Measurements from ENCODE around the gene YY1AP1.
"Not testable (repeated sequence)": the region's sequence is repeated elsewhere in the genome, so short reads cannot be mapped to it uniquely, and the experiment has no call there.

Gene YY1AP1

DNA sequence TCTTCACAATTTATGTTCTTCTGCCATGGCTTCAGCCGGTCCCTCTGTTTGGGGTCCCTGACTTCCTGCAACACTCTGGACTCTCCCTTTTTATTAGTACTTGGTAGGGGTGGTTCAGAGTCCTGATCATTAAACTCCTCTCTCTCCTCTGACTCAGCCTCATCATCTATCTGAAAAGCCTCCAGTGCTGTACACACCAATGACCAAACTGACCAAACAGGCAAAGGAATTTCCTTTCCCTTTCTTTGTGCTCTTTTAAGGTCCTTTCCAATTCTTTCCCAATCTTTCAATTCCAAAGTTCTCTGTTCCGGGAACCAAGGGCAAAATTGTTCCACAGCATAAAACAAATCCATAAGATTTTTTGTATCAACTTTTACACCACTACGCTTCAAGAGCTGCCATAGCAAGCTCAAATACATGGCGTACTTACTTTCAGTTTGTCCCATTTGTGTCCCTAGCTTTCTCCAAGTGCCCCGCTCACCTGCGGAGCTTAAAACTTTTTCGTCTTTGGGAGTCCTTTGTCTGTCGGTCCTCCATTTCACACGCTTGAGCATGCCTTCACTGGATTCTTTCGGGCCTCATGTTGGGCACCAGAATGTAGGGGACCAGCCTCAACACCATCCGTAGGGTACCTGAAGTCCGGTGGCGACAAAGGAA lies 9.9 kb upstream of the YY1AP1 start:
- Histone ChIP-seq H3K4me3 (ENCODE audit: low read depth, low read length) (no peak overlapping the region), H3K79me2 (peaks cover 15% of the 10 kb centered on the region), H2AFZ (no peak overlapping the region), H3K9me3 (ENCODE audit: control insufficient read depth, low read length) (no peaks in the 10 kb centered on the region), H3K27me3 (ENCODE audit: control insufficient read depth, insufficient read depth, low read length) (no peaks in the 10 kb centered on the region), H3K36me3 (ENCODE audit: control insufficient read depth, insufficient read depth, low read length) (no peaks in the 10 kb centered on the region), H3K4me1 (peaks cover 2% of the 10 kb centered on the region), H3K9ac (no peak overlapping the region), H3K4me2 (ENCODE audit: low read length) (no peak overlapping the region), H3K27ac (no peak overlapping the region)
- TF ChIP-seq CTCF (IDR thresholded peaks at IDR 0.05), result no peak

- H2AFZ ChIP-seq; H3K36me3 ChIP-seq (ENCODE audit: control insufficient read depth, insufficient read depth, low read length); H3K4me2 ChIP-seq (ENCODE audit: low read length); H3K4me3 ChIP-seq (ENCODE audit: low read depth, low read length); H3K9ac ChIP-seq; H3K27ac ChIP-seq; H3K4me1 ChIP-seq; H3K9me3 ChIP-seq (ENCODE audit: control insufficient read depth, low read length); H3K27me3 ChIP-seq (ENCODE audit: control insufficient read depth, insufficient read depth, low read length): not testable (repeated sequence)
- H3K79me2 ChIP-seq, result peaks cover 15% of the 10 kb centered on the region
These were observed 9.0 kb upstream of the YY1AP1 start for GRCh38 chr1:155697616-155698015.

- peaks cover 2% of the 10 kb centered on the region for H3K4me1 ChIP-seq
- no peak overlapping the region for H3K4me2 ChIP-seq (ENCODE audit: low read length)
- H3K9ac ChIP-seq, result no peak overlapping the region
- H3K4me3 ChIP-seq (ENCODE audit: low read depth, low read length), result no peak overlapping the region
- no peaks in the 10 kb centered on the region for H3K36me3 ChIP-seq (ENCODE audit: control insufficient read depth, insufficient read depth, low read length)
- peaks cover 18% of the 10 kb centered on the region for H3K79me2 ChIP-seq
- no peaks in the 10 kb centered on the region for H3K27me3 ChIP-seq (ENCODE audit: control insufficient read depth, insufficient read depth, low read length)
- H3K27ac ChIP-seq, result no peak overlapping the region
- TF ChIP-seq CTCF (IDR thresholded peaks at IDR 0.05), result no peak
- no peaks in the 10 kb centered on the region for H3K9me3 ChIP-seq (ENCODE audit: control insufficient read depth, low read length)
- no peak overlapping the region for H2AFZ ChIP-seq
These were observed 8.5 kb upstream of the YY1AP1 start for GRCh38 chr1:155697046-155697445.

GRCh38 chr1:155696524-155696923 lies 8.0 kb upstream of the YY1AP1 start:
- Histone ChIP-seq H3K27me3 (ENCODE audit: control insufficient read depth, insufficient read depth, low read length) (no peaks in the 10 kb centered on the region), H3K4me1 (peaks cover 2% of the 10 kb centered on the region), H3K4me2 (ENCODE audit: low read length) (no peak overlapping the region), H3K9ac (no peak overlapping the region), H3K9me3 (ENCODE audit: control insufficient read depth, low read length) (no peaks in the 10 kb centered on the region), H3K27ac (no peak overlapping the region), H3K79me2 (peaks cover 18% of the 10 kb centered on the region), H2AFZ (no peak overlapping the region), H3K4me3 (ENCODE audit: low read depth, low read length) (no peak overlapping the region), H3K36me3 (ENCODE audit: control insufficient read depth, insufficient read depth, low read length) (no peaks in the 10 kb centered on the region)
- TF ChIP-seq CTCF (IDR thresholded peaks at IDR 0.05), result no peak

DNA sequence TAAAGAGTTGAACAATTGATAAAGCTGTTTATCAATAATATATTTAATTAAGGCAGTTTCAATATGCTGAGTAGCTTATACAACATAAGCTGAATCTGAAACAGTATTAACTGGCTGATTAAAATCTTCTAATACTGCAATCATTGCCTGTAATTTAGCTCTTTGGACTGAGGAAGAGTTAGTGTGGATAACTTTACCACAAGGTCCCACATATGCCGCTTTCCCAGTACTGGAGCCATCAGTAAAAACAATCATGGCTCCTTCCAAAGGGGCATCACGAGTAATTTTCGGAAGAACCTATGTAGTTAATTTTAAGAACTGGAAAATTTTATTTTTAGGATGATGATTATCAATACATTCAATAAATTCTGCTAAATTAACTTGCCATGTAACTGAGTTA lies 7.0 kb upstream of the YY1AP1 start:
- Histone ChIP-seq H3K4me2 (ENCODE audit: low read length) (no peak overlapping the region), H3K4me3 (ENCODE audit: low read depth, low read length) (no peak overlapping the region), H3K79me2 (peaks cover 18% of the 10 kb centered on the region), H3K9ac (no peak overlapping the region), H3K9me3 (ENCODE audit: control insufficient read depth, low read length) (no peaks in the 10 kb centered on the region), H3K4me1 (peaks cover 2% of the 10 kb centered on the region), H2AFZ (no peak overlapping the region), H3K27me3 (ENCODE audit: control insufficient read depth, insufficient read depth, low read length) (no peaks in the 10 kb centered on the region), H3K36me3 (ENCODE audit: control insufficient read depth, insufficient read depth, low read length) (no peaks in the 10 kb centered on the region), H3K27ac (no peak overlapping the region)
- no peak for TF ChIP-seq CTCF (IDR thresholded peaks at IDR 0.05)
